GM12878 (cell line): ENCODE data around the gene TNFAIP2. TPM values are rescaled to one million over a fixed set of nuclear protein-coding genes. Genes with fewer than 3 reads are reported as not detected.

Experiments used
- ATAC-seq: fragments of 200-7000 bp; cut with Tn5 transposase; 3 replicates; pipeline ENCODE4 v1.9.1; 2020; ENCODE audit warnings: mild to moderate bottlenecking, moderate library complexity
- BruUV-seq: library from RNA; stranded (reverse); fragments of 400-500 nt; replicated peaks from 2 replicates; lab custom pipeline; 2021; lab: Mats Ljungman, UMichigan
- CTCF ChIA-PET: fragments of 300-600 bp; sonication (Branson Sonifier 250); formaldehyde crosslinking; extraction: SDS; loops from one replicate; lab custom pipeline; 2021; ENCODE audit warnings: inconsistent platforms; lab: Yijun Ruan, JAX
- POLR2A ChIA-PET: fragments of 350-600 bp; formaldehyde crosslinking; extraction: SDS; loops from one replicate; lab custom pipeline; 2021; ENCODE audit warnings: inconsistent platforms; lab: Charles Lee
- RAD21 ChIA-PET: fragments of 300-600 bp; sonication (Branson Sonifier 250); formaldehyde crosslinking; loops from one replicate; lab custom pipeline; 2023; ENCODE audit warnings: antibody characterized with exemption; ENCODE audit not compliant: unreplicated experiment; lab: Charles Lee
- SMC1A ChIA-PET: fragments of 300-600 bp; sonication (Branson Sonifier 250); formaldehyde crosslinking; loops from one replicate; lab custom pipeline; 2023; ENCODE audit not compliant: unreplicated experiment, uncharacterized antibody; lab: Charles Lee
- DNase-seq: peaks from one replicate; pipeline ENCODE4 v3.0.0-alpha.2; 2011; ENCODE audit warnings: low read depth, low spot score
- FAIRE-seq: peaks from 3 replicates; lab custom pipeline; 2011; peaks lifted over from hg19 to GRCh38; lab: Jason Lieb, UNC
- H2AFZ ChIP-seq: 2 replicates; pipeline ENCODE4 v1.6.0; 2011; ENCODE audit warnings: low read depth, low read length, control low read depth; ENCODE audit not compliant: control insufficient read depth
- H3K27ac ChIP-seq: 2 replicates; pipeline ENCODE4 v1.5.1; 2011; ENCODE audit warnings: control low read depth; ENCODE audit not compliant: control insufficient read depth, insufficient read depth
- H3K27me3 ChIP-seq, 2 experiments: replicated peaks in 1 of 2; 2 replicates each; pipeline versions ENCODE4 v1.6.0 to v1.6.1; 2011; ENCODE audit warnings: low read length in 1 of 2; ENCODE audit not compliant: control insufficient read depth in 2 of 2, insufficient read depth in 2 of 2
- H3K36me3 ChIP-seq, 2 experiments: 2 replicates each; pipeline ENCODE4 v1.5.1; 2011; ENCODE audit warnings: low read length in 1 of 2; ENCODE audit not compliant: control insufficient read depth in 2 of 2, insufficient read depth in 2 of 2
- H3K4me1 ChIP-seq: 2 replicates; pipeline ENCODE4 v1.6.1; 2011; ENCODE audit warnings: mild to moderate bottlenecking, low read length, moderate library complexity, mixed read lengths; ENCODE audit not compliant: control insufficient read depth, insufficient read depth
- H3K4me2 ChIP-seq: 2 replicates; pipeline ENCODE4 v1.6.0; 2011; ENCODE audit warnings: control low read depth; ENCODE audit not compliant: control insufficient read depth, insufficient read depth
- H3K4me3 ChIP-seq: fragments of 200-600 bp; sonication (generic); 2 replicates; pipeline ENCODE4 v1.5.1; 2016
- H3K79me2 ChIP-seq: 2 replicates; pipeline ENCODE4 v1.6.0; 2011; ENCODE audit warnings: low read length; ENCODE audit not compliant: control insufficient read depth, insufficient read depth
- H3K9ac ChIP-seq: 2 replicates; pipeline ENCODE4 v1.8.0; 2011; ENCODE audit warnings: low read length, control low read depth, mixed read lengths; ENCODE audit not compliant: control insufficient read depth, insufficient read depth
- H3K9me3 ChIP-seq: replicated peaks from 3 replicates; pipeline ENCODE4 v1.5.1; 2011; ENCODE audit warnings: mild to moderate bottlenecking, low read length; ENCODE audit not compliant: control insufficient read depth, insufficient read depth
- H4K20me1 ChIP-seq: 2 replicates; pipeline ENCODE4 v1.6.0; 2011; ENCODE audit not compliant: control insufficient read depth, insufficient read depth
- CREB1 ChIP-seq: IDR thresholded peaks from 2 replicates; pipeline ENCODE4 v1.6.1; 2012; ENCODE audit warnings: low read depth, mild to moderate bottlenecking, inconsistent platforms
- HDAC6 ChIP-seq: fragments of 200-600 bp; sonication (generic); IDR thresholded peaks from one replicate; pipeline ENCODE4 v1.8.0; 2017; ENCODE audit warnings: antibody characterized with exemption; ENCODE audit not compliant: unreplicated experiment
- JUNB ChIP-seq: IDR thresholded peaks from 2 replicates; pipeline ENCODE4 v1.6.1; 2016; ENCODE audit warnings: antibody characterized with exemption, mild to moderate bottlenecking
- JUND ChIP-seq: IDR thresholded peaks from 2 replicates; pipeline ENCODE4 v1.6.1; 2012; ENCODE audit warnings: low read depth, mild to moderate bottlenecking, low read length, improper control_type of control experiment, moderate library complexity
- MEF2A ChIP-seq: IDR thresholded peaks from 2 replicates; pipeline ENCODE4 v1.6.1; 2011; ENCODE audit warnings: low read depth, mild to moderate bottlenecking, low read length, moderate library complexity; ENCODE audit not compliant: insufficient read depth
- WGBS: methylation state at CpG from one replicate; pipeline ENCODE4 v1.1.6; 2016; ENCODE audit warnings: low lambda C conversion rate; ENCODE audit not compliant: insufficient replicate concordance, insufficient coverage; ENCODE audit errors: missing lambda C conversion rate; 5-methylcytosine and 5-hydroxymethylcytosine counted together
- in situ Hi-C: fragments of 300-500 bp; cut with MboI; formaldehyde crosslinking; loops from 9 replicates; pipeline ENCODE4 v1.14.3; 2018; ENCODE audit warnings: mixed read lengths
- intact Hi-C: fragments of 100-400 bp; cut with micrococcal nuclease; formaldehyde crosslinking; loops from one replicate; pipeline ENCODE4 v1.14.2; 2022; ENCODE audit not compliant: unreplicated experiment
- polyA plus RNA-seq, 11 experiments: library from polyadenylated mRNA; depleted of rRNA in 4 of 11; unstranded in 6 of 11; stranded (reverse) in 5 of 11; fragments of >200 nt; fragmentation: Nextera tagmentation in 4 of 11; fragmentation: Illumina TruSeq in 1 of 11; extraction: Ambion mirVana in 4 of 11; extraction: Trizol in 1 of 11; gene quantifications; 1 replicate in 1 of 11; 2 replicates in 10 of 11; pipeline versions ENCODE4 v1.2.1 to v1.2.3, GENCODE V29; 2011 to 2016; ENCODE audit warnings: inconsistent platforms in 2 of 11, missing spikeins in 2 of 11, low read depth in 1 of 11
- total RNA-seq, 4 experiments: library from RNA; depleted of rRNA in 3 of 4; stranded (reverse); fragments of >200 nt in 3 of 4; fragmentation: Illumina TruSeq in 1 of 4; extraction: Trizol in 1 of 4; gene quantifications; 2 replicates each; pipeline versions ENCODE4 v1.2.1 to v1.2.3, GENCODE V29; 2013 to 2021

Gene TNFAIP2
- total and polyA plus RNA-seq, 10 of the 15 experiments (the other 5 are each of a cell fraction or from before 2014, with no cell fraction given): 7.1 to 150 (median 74.5) TPM

DNA sequence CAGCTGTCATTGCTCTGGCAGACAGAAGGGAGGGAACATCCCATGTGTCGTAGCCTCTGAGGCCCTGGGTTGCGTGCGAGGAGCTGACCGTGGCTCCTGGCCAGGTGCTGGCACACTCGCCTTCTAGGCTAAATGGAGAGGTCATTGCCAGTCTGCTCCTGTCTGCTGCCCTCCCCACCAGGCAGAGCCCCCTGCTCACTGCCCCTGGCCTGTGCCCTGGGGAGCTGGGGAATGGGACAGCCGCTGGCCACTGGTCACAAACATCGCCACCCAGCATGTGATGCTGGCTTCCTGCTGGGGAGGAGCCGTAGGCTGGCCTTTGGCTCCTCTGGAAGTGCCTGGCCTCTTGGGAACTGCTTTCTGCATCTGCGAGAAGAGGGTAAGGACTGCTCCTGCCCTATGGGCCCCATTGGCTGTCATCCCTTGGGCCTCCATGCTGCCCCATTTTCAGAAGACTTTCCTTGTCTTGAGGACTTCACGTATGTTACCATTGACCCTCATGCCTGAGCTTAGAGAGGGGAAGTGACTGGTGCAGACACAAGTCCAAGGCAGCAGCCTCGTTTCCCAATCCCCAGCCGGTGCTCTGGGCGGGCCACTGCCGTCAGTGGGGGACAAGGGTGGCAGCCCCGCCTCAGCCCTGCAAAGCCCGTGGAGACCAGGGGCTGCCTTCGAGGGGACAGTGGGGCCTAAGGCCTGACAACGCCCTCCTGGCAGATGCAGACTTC lies 2.0 kb upstream of the TNFAIP2 start:
- Histone ChIP-seq H2AFZ (no peak overlapping the region), H4K20me1 (no peaks in the 10 kb centered on the region), H3K4me3 (no peak overlapping the region), H3K9ac (no peak overlapping the region), H3K27me3 (no peaks in the 10 kb centered on the region), H3K4me2 (no peak overlapping the region), H3K9me3 (no peaks in the 10 kb centered on the region), H3K36me3 (no peaks in the 10 kb centered on the region), H3K27ac (no peak overlapping the region), H3K4me1 (peaks cover 21% of the 10 kb centered on the region), H3K79me2 (peaks cover 19% of the 10 kb centered on the region)
- ChIA-PET CTCF (interaction anchor here (4.9 kb wide), 1 partner anchor 16 kb away, joined by 23 read pairs; no protein-coding TSS in a partner anchor), POLR2A (interaction anchor here (0.6 kb wide), 1 partner anchor 8 kb away, joined by 3 read pairs; no protein-coding TSS in a partner anchor), SMC1A (interaction anchor here (0.7 kb wide), 1 partner anchor 19 kb away, joined by 4 read pairs; no protein-coding TSS in a partner anchor), RAD21 (no interaction called here)
- BruUV-seq: no TSS peak
- TF ChIP-seq HDAC6 (no peak), JUNB (no peak), MEF2A (no peak), CREB1 (no peak), JUND (no peak)
- in situ Hi-C loops: no loop called here
- FAIRE-seq: no peak
- ATAC-seq: no peak
- intact Hi-C loops: no loop called here
- 63% methylated on average over 17 of the region's 18 CpGs for WGBS
- no peak for DNase-seq
